SK-N-SH (cell line): ENCODE data around the gene SLF2.
A peak's percentile ranks its signal among the peaks of the same experiment; 100 is the strongest.

Source experiments
- CHD2 ChIP-seq: fragments of 150-350 bp; IDR thresholded peaks from 2 replicates; pipeline ENCODE4 v1.6.1; 2018; ENCODE audit warnings: low read length; ENCODE audit not compliant: partially characterized antibody
- EP300 ChIP-seq, 2 experiments: IDR thresholded peaks; 2 replicates each; pipeline versions ENCODE4 v1.4.0 to v1.6.1; 2012; ENCODE audit warnings: borderline replicate concordance in 1 of 2, low read depth in 1 of 2, low read length in 1 of 2
- EZH2phosphoT487 ChIP-seq: fragments of 200-600 bp; sonication (generic); IDR thresholded peaks from 2 replicates; pipeline ENCODE4 v1.6.1; 2017; ENCODE audit warnings: low read depth, mixed run types, mild to moderate bottlenecking, antibody characterized with exemption, moderate library complexity, borderline replicate concordance
- GABPA ChIP-seq: IDR thresholded peaks from 2 replicates; pipeline ENCODE4 v1.4.0; 2012; ENCODE audit warnings: low read depth, mild to moderate bottlenecking
- JUND ChIP-seq: IDR thresholded peaks from 2 replicates; pipeline ENCODE4 v1.4.0; 2012
- POLR2AphosphoS5 ChIP-seq: IDR thresholded peaks from 2 replicates; pipeline ENCODE4 v1.6.1; 2012; ENCODE audit warnings: low read depth, low read length
- RCOR1 ChIP-seq: fragments of 150-350 bp; IDR thresholded peaks from 2 replicates; pipeline ENCODE4 v1.6.1; 2017; ENCODE audit warnings: antibody characterized with exemption, low read length
- RFX5 ChIP-seq: IDR thresholded peaks from 2 replicates; pipeline ENCODE4 v1.6.1; 2012; ENCODE audit warnings: mild to moderate bottlenecking, improper control_type of control experiment, low read length
- TEAD4 ChIP-seq: IDR thresholded peaks from 2 replicates; pipeline ENCODE4 v1.4.0; 2012; ENCODE audit warnings: mild to moderate bottlenecking, borderline replicate concordance; ENCODE audit not compliant: insufficient read depth
- TF ChIP-seq, protein P1 (sequence below): fragments of 200-600 bp; sonication (generic); IDR thresholded peaks from 2 replicates; pipeline ENCODE4 v1.6.1; 2017; ENCODE audit warnings: antibody characterized with exemption, mild to moderate bottlenecking, moderate library complexity
- TF ChIP-seq, protein P2 (sequence below): IDR thresholded peaks from 2 replicates; pipeline ENCODE4 v1.4.0; 2012; ENCODE audit warnings: low read depth, borderline replicate concordance
- TF ChIP-seq, protein P3 (sequence below): IDR thresholded peaks from 2 replicates; pipeline ENCODE4 v1.6.1; 2012; ENCODE audit warnings: mild to moderate bottlenecking, low read depth, low read length, moderate library complexity

DNA sequence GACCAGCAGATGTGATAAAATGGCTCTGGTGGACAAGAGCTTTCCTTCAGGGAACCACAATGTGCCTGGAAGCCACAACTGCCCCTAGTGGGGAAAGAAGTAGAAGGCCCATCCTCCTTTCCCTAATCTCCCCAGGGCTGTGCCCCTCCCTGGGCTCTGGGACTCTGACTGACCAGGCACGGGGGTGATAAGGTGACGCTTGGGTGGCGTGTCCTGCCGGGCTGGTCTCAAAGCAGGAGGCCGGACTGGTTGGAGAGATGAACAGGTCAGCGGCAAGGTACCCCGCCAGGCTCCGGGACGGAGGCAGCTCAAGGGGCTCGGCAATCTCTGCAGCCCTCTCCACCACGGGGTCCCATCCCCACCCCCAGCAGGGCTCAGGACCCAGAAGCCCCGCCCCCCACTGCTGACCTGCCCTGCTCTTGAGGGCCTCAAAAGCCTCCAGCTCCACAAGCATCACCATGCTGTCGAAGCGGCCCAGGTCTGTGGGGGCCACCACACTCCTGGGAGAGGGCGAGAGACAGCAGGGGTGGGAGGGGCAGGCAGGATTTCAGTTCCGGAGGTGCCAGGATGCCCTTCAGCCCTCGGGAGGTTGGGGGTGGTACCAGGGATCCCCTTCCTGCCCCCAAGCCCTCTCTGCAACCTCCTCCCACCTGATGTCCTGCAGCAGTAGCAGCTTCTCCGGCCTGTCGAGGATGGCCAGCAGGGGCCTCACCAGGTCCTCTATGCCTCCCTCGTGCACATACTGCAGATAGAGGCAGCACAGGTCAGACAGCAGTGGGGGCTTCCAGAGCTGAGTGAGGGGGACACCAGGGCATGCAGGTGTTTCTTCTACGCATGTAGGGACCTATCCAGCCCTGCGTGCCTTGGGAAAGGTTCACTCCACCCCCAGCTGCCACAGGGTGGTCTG lies 99.0 kb downstream of the SLF2 start:
- TF ChIP-seq, protein P1, sequence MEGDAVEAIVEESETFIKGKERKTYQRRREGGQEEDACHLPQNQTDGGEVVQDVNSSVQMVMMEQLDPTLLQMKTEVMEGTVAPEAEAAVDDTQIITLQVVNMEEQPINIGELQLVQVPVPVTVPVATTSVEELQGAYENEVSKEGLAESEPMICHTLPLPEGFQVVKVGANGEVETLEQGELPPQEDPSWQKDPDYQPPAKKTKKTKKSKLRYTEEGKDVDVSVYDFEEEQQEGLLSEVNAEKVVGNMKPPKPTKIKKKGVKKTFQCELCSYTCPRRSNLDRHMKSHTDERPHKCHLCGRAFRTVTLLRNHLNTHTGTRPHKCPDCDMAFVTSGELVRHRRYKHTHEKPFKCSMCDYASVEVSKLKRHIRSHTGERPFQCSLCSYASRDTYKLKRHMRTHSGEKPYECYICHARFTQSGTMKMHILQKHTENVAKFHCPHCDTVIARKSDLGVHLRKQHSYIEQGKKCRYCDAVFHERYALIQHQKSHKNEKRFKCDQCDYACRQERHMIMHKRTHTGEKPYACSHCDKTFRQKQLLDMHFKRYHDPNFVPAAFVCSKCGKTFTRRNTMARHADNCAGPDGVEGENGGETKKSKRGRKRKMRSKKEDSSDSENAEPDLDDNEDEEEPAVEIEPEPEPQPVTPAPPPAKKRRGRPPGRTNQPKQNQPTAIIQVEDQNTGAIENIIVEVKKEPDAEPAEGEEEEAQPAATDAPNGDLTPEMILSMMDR: peak; percentile 47
- TF ChIP-seq TEAD4 (no peak), POLR2AphosphoS5 (no peak), GABPA (no peak), RFX5 (no peak), RCOR1 (no peak), EZH2phosphoT487 (no peak), CHD2 (no peak), JUND (no peak), EP300 (IDR thresholded peaks at IDR 0.05; ENCODE audit: borderline replicate concordance in 1 of 2, low read depth in 1 of 2, low read length in 1 of 2) (no peak)
- TF ChIP-seq, protein P2, sequence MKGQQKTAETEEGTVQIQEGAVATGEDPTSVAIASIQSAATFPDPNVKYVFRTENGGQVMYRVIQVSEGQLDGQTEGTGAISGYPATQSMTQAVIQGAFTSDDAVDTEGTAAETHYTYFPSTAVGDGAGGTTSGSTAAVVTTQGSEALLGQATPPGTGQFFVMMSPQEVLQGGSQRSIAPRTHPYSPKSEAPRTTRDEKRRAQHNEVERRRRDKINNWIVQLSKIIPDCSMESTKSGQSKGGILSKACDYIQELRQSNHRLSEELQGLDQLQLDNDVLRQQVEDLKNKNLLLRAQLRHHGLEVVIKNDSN: no peak
- TF ChIP-seq, protein P3, sequence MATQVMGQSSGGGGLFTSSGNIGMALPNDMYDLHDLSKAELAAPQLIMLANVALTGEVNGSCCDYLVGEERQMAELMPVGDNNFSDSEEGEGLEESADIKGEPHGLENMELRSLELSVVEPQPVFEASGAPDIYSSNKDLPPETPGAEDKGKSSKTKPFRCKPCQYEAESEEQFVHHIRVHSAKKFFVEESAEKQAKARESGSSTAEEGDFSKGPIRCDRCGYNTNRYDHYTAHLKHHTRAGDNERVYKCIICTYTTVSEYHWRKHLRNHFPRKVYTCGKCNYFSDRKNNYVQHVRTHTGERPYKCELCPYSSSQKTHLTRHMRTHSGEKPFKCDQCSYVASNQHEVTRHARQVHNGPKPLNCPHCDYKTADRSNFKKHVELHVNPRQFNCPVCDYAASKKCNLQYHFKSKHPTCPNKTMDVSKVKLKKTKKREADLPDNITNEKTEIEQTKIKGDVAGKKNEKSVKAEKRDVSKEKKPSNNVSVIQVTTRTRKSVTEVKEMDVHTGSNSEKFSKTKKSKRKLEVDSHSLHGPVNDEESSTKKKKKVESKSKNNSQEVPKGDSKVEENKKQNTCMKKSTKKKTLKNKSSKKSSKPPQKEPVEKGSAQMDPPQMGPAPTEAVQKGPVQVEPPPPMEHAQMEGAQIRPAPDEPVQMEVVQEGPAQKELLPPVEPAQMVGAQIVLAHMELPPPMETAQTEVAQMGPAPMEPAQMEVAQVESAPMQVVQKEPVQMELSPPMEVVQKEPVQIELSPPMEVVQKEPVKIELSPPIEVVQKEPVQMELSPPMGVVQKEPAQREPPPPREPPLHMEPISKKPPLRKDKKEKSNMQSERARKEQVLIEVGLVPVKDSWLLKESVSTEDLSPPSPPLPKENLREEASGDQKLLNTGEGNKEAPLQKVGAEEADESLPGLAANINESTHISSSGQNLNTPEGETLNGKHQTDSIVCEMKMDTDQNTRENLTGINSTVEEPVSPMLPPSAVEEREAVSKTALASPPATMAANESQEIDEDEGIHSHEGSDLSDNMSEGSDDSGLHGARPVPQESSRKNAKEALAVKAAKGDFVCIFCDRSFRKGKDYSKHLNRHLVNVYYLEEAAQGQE: no peak
